IPS-NIHi11 (cell line): ENCODE data around the gene CHST4.
"Not testable (repeated sequence)": the region's sequence is repeated elsewhere in the genome, so short reads cannot be mapped to it uniquely, and the experiment has no call there.

Experiments used
- DNase-seq: peaks from one replicate; pipeline ENCODE4 v3.0.0; 2012; ENCODE audit warnings: mixed read lengths, low spot score

CHST4 gene

GRCh38 chr16:71570144-71570543 lies 43.9 kb downstream of the CHST4 start:
- DNase-seq: no peak

- DNase-seq: no peak
These were observed 46.4 kb downstream of the CHST4 start for GRCh38 chr16:71572497-71573116.

GRCh38 chr16:71573387-71574094 lies 47.3 kb downstream of the CHST4 start:
- DNase-seq: no peak

GRCh38 chr16:71574702-71575101 lies 48.5 kb downstream of the CHST4 start:
- DNase-seq: no peak

- peak; percentile 44 for DNase-seq
These were observed 50.7 kb downstream of the CHST4 start, which contains the start of gene TAT for GRCh38 chr16:71576971-71577370. Gene TAT, minus strand, starts transcription at chr16:71577092. Its CDS starts 677 bp downstream, at chr16:71576415.

GRCh38 chr16:71582553-71582848 lies 56.3 kb downstream of the CHST4 start:
- DNase-seq: not testable (repeated sequence)

- DNase-seq: no peak
These were observed 58.5 kb downstream of the CHST4 start for GRCh38 chr16:71584543-71585317.

- no peak for DNase-seq
These were observed 59.1 kb downstream of the CHST4 start for GRCh38 chr16:71585318-71585703.
